NB4 (cell line): ENCODE data around the gene GPR183.
A peak's percentile ranks its signal among the peaks of the same experiment; 100 is the strongest.

Experiments
- DNase-seq: peaks from one replicate; pipeline ENCODE4 v3.0.0; 2010; ENCODE audit warnings: low read depth
- H3K4me3 ChIP-seq: one replicate; pipeline ENCODE4 v1.5.1; 2011; ENCODE audit warnings: mild to moderate bottlenecking, low read depth, low read length, moderate library complexity
- MYC ChIP-seq: IDR thresholded peaks from 2 replicates; pipeline ENCODE4 v1.6.1; 2011; ENCODE audit warnings: low read depth, low read length
- POLR2A ChIP-seq: IDR thresholded peaks from 2 replicates; pipeline ENCODE4 v1.6.1; 2011; ENCODE audit warnings: mild to moderate bottlenecking; ENCODE audit not compliant: insufficient read length; ENCODE audit errors: extremely low read depth
- TF ChIP-seq, protein P1 (sequence below): IDR thresholded peaks from 2 replicates; pipeline ENCODE4 v1.6.1; 2011; ENCODE audit warnings: low read depth, low read length
- TF ChIP-seq, protein P2 (sequence below): IDR thresholded peaks from one replicate; pipeline ENCODE4 v1.5.1; 2012; ENCODE audit warnings: low read depth, low read length

GPR183 gene

DNA sequence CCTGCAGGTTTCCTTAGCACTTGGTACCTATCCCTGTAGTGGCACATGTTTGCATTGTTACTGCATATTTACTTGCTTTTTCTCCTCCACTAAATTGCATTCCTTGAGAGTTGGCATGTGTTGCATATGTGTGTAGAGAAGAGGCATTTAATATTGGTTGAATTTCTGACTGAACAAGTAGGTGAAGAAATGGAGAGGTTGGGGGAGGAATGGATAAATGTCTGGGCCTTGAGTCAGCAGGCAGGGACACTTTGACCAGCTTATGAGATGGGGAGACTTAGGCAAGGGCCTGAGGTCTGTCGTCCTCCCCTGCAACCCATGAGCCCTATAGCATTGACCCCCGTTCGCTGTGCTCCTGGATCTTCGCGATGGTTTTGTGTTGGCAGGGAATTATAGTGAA, 47.0 kb downstream of the GPR183 start:
- H3K4me3 ChIP-seq = no peak overlapping the region

GRCh38 chr13:99258946-99259345, 48.3 kb downstream of the GPR183 start:
- DNase-seq = peak; percentile 53
- no peak overlapping the region for H3K4me3 ChIP-seq
- TF ChIP-seq, protein P1, sequence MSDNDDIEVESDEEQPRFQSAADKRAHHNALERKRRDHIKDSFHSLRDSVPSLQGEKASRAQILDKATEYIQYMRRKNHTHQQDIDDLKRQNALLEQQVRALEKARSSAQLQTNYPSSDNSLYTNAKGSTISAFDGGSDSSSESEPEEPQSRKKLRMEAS = no peak
- TF ChIP-seq MYC (no peak), POLR2A (no peak)
- TF ChIP-seq, protein P2, sequence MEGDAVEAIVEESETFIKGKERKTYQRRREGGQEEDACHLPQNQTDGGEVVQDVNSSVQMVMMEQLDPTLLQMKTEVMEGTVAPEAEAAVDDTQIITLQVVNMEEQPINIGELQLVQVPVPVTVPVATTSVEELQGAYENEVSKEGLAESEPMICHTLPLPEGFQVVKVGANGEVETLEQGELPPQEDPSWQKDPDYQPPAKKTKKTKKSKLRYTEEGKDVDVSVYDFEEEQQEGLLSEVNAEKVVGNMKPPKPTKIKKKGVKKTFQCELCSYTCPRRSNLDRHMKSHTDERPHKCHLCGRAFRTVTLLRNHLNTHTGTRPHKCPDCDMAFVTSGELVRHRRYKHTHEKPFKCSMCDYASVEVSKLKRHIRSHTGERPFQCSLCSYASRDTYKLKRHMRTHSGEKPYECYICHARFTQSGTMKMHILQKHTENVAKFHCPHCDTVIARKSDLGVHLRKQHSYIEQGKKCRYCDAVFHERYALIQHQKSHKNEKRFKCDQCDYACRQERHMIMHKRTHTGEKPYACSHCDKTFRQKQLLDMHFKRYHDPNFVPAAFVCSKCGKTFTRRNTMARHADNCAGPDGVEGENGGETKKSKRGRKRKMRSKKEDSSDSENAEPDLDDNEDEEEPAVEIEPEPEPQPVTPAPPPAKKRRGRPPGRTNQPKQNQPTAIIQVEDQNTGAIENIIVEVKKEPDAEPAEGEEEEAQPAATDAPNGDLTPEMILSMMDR = no peak

More for the DNA sequence above, 47.0 kb downstream of the GPR183 start:
- TF ChIP-seq POLR2A = no peak
- TF ChIP-seq, protein P2 = no peak
- TF ChIP-seq, protein P1 = no peak
- TF ChIP-seq MYC = no peak
- DNase-seq = no peak

GRCh38 chr13:99258210-99258860, 48.9 kb downstream of the GPR183 start, which contains the start of gene GPR18:
Gene GPR18, minus strand, starts transcription at chr13:99258379. Its CDS starts 2,507 bp downstream, at chr13:99255872.
- no peak within 1 kb of the TSS for H3K4me3 ChIP-seq
- TF ChIP-seq POLR2A (no peak), MYC (no peak)
- TF ChIP-seq, protein P1 = no peak
- TF ChIP-seq, protein P2 = no peak
- DNase-seq = no peak

GRCh38 chr13:99257291-99257690, 49.9 kb downstream of the GPR183 start:
- no peak overlapping the region for H3K4me3 ChIP-seq
- DNase-seq = no peak
- TF ChIP-seq, protein P1 = no peak
- TF ChIP-seq POLR2A = no peak
- TF ChIP-seq, protein P2 = no peak
- TF ChIP-seq MYC = no peak

DNA sequence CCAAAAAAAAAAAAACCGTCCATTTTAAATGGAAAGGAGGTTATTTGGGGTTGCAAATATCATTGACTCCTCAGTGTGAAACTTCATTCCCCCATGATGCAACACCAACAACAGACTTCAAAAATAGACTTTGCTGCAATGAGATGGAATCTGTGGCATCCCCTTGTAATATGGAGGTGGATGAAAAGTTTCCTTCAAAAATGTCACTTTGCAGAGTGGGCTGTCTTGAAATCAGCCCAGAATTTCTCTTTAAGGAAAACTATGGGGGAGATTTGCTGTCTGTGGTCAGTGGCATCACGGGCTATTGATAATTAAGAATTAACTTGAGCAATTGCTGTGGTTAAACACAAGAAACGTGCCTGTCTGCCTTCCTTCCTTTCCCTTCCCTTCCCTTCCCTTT, 50.5 kb downstream of the GPR183 start:
- peak; percentile 63 for DNase-seq

More for the DNA sequence above, 50.5 kb downstream of the GPR183 start:
- TF ChIP-seq, protein P1 = no peak
- TF ChIP-seq MYC (no peak), POLR2A (no peak)
- TF ChIP-seq, protein P2 = no peak
- no peak overlapping the region for H3K4me3 ChIP-seq
